Testis (tissue), 3 donors: ENCODE results near the gene HEATR5A. TPM values are rescaled to one million over a fixed set of nuclear protein-coding genes. Genes with fewer than 3 reads are reported as not detected.
"Not testable (repeated sequence)": the region's sequence is repeated elsewhere in the genome, so short reads cannot be mapped to it uniquely, and the experiment has no call there.

Source experiments
- DNase-seq: peaks from one replicate; pipeline ENCODE4 v3.0.0-alpha.2; 2019
- H3K27ac ChIP-seq, 2 donors: fragments of 200-600 bp; sonication (generic); one replicate each; pipeline ENCODE4 v1.5.1; 2019
- H3K27me3 ChIP-seq: fragments of 200-600 bp; sonication (generic); one replicate; pipeline ENCODE4 v1.5.1; 2019
- H3K36me3 ChIP-seq: fragments of 200-600 bp; sonication (generic); one replicate; pipeline ENCODE4 v1.5.1; 2017; ENCODE audit warnings: low read depth; ENCODE audit errors: missing control alignments
- H3K4me1 ChIP-seq: fragments of 200-600 bp; sonication (generic); one replicate; pipeline ENCODE4 v1.5.1; 2019
- H3K4me3 ChIP-seq, 2 donors: fragments of 200-600 bp; sonication (generic); one replicate each; pipeline ENCODE4 v1.5.1; 2017 to 2019
- H3K9me3 ChIP-seq: fragments of 200-600 bp; sonication (generic); one replicate; pipeline ENCODE4 v1.5.1; 2017
- POLR2A ChIP-seq: fragments of 450-650 bp; IDR thresholded peaks from one replicate; pipeline ENCODE4 v1.6.1; 2017; ENCODE audit warnings: antibody characterized with exemption, mild to moderate bottlenecking, moderate library complexity
- WGBS, 2 donors: methylation state at CpG; one replicate each; pipeline ENCODE4 v1.1.5; 2018; 5-methylcytosine and 5-hydroxymethylcytosine counted together
- intact Hi-C: fragments of 100-400 bp; cut with DNase I; formaldehyde crosslinking; loops from one replicate; pipeline ENCODE4 v1.15.1; 2023; ENCODE audit warnings: low total_unique reads
- polyA plus RNA-seq: library from polyadenylated mRNA; stranded (reverse); fragments of 350-450 nt; fragmentation: Illumina TruSeq; extraction: RNeasy Lipid Tissue Mini Kit (QIAGEN cat#74804); gene quantifications from one replicate; pipeline ENCODE4 v1.2.3, GENCODE V29; 2014; ENCODE audit warnings: low read depth, low replicate concordance; ENCODE audit not compliant: insufficient read depth
- total RNA-seq, 2 donors: library from RNA; depleted of rRNA; stranded (reverse); fragments of >200 nt; gene quantifications; one replicate each; pipeline ENCODE4 v1.2.3, GENCODE V29; 2016
- TF ChIP-seq, protein P1 (sequence below), 3 experiments: fragments of 450-650 bp in 2 of 3; fragments of 200-600 bp in 1 of 3; sonication (generic) in 1 of 3; IDR thresholded peaks; one replicate each; pipeline ENCODE4 v1.5.1; 2016 to 2019; ENCODE audit warnings: antibody characterized with exemption in 3 of 3, mild to moderate bottlenecking in 2 of 3, moderate library complexity in 1 of 3

Gene HEATR5A
- total and polyA plus RNA-seq, 3 donors from 2014 or later = 19.6 to 39.8 (median 33.0) TPM

GRCh38 chr14:31283153-31283552 lies 137.2 kb downstream of the HEATR5A start:
- Histone ChIP-seq H3K4me3 (no peak overlapping the region), H3K4me1 (no peaks in the 10 kb centered on the region), H3K36me3 (no peaks in the 10 kb centered on the region), H3K27me3 (no peaks in the 10 kb centered on the region), H3K27ac (no peak overlapping the region), H3K9me3 (no peaks in the 10 kb centered on the region)
- TF ChIP-seq POLR2A = no peak
- TF ChIP-seq, protein P1, sequence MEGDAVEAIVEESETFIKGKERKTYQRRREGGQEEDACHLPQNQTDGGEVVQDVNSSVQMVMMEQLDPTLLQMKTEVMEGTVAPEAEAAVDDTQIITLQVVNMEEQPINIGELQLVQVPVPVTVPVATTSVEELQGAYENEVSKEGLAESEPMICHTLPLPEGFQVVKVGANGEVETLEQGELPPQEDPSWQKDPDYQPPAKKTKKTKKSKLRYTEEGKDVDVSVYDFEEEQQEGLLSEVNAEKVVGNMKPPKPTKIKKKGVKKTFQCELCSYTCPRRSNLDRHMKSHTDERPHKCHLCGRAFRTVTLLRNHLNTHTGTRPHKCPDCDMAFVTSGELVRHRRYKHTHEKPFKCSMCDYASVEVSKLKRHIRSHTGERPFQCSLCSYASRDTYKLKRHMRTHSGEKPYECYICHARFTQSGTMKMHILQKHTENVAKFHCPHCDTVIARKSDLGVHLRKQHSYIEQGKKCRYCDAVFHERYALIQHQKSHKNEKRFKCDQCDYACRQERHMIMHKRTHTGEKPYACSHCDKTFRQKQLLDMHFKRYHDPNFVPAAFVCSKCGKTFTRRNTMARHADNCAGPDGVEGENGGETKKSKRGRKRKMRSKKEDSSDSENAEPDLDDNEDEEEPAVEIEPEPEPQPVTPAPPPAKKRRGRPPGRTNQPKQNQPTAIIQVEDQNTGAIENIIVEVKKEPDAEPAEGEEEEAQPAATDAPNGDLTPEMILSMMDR (IDR thresholded peaks at IDR 0.05) = no peak
- intact Hi-C loops = no loop called here
- DNase-seq = no peak
- 93 to 94% methylated on average over 1 of the region's 1 CpG for WGBS, 2 donors

GRCh38 chr14:31280871-31281220 lies 139.5 kb downstream of the HEATR5A start:
- DNase-seq = no peak
- intact Hi-C loops = no loop called here
- H3K4me3 ChIP-seq = no peak overlapping the region
- WGBS, 2 donors = 90 to 100% methylated on average over 3 of the region's 3 CpGs
- no peaks in the 10 kb centered on the region for H3K4me1 ChIP-seq
- no peaks in the 10 kb centered on the region for H3K9me3 ChIP-seq
- TF ChIP-seq, protein P1 (IDR thresholded peaks at IDR 0.05) = no peak
- no peak for TF ChIP-seq POLR2A
- H3K27ac ChIP-seq = no peak overlapping the region
- no peaks in the 10 kb centered on the region for H3K36me3 ChIP-seq
- no peaks in the 10 kb centered on the region for H3K27me3 ChIP-seq

DNA sequence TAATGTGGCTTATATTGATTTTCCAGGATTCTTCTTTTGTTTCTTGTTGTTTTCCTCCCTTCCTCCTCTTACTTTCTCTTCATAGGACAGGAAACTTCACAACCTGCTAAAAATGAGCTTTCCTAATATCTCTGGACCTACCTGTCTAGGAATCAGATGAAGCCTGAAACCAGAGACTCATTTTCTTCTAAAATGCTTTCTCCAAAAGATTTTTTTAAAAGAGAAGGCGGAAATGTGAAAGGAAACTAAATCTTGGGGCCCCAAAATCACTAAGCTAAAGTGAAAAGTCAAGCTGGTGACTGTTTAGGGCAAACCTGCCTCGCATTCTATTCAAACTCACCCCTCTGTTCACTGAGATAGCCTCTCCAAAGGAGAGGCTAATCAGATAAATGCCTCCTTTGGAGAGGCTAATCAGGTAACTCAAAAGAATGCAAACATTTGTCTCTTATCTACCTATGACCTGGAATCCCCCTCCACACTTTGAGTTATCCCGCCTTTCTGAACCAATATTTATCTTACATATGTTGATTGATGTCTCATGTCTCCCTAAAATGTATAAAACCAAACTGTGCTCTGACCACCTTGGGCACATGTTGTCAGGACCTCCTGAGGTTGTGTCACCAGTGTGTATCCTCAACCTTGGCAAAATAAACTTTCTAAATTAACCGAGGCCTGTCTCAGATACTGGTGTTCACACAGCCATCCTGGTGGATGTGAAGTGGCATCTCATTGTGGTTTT lies 140.0 kb downstream of the HEATR5A start:
- H3K27me3 ChIP-seq = no peaks in the 10 kb centered on the region
- no peaks in the 10 kb centered on the region for H3K9me3 ChIP-seq
- H3K27ac ChIP-seq = no peak overlapping the region
- intact Hi-C loops = no loop called here
- H3K4me3 ChIP-seq = no peak overlapping the region
- 89 to 93% methylated on average over 4 of the region's 4 CpGs for WGBS, 2 donors
- TF ChIP-seq POLR2A = no peak
- TF ChIP-seq, protein P1 (IDR thresholded peaks at IDR 0.05) = no peak
- no peaks in the 10 kb centered on the region for H3K4me1 ChIP-seq
- H3K36me3 ChIP-seq = no peaks in the 10 kb centered on the region
- DNase-seq = no peak

DNA sequence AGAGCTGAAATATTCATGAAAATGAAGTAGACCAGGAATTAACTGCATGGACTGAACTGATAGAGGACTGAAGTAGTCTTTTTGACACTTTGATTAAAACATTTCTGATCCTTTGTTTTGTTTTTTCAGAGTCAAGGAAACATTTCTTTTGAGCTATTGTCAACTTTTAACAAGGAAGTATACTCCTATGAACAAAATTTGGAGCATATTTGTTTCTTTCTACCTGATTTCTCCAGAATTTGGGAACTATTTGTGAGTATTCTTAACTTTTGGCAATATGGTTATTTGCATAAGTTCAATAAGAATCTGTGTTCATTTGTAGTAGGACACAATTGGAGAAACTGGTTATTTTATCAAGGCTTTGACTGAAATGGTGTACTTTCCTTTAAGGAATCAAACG lies 141.5 kb downstream of the HEATR5A start:
- Histone ChIP-seq H3K27me3 (no peaks in the 10 kb centered on the region), H3K4me3 (no peak overlapping the region), H3K36me3 (no peaks in the 10 kb centered on the region), H3K4me1 (no peaks in the 10 kb centered on the region), H3K9me3 (no peaks in the 10 kb centered on the region), H3K27ac (no peak overlapping the region)
- intact Hi-C loops = no loop called here
- no peak for DNase-seq
- 83 to 85% methylated on average over 1 of the region's 1 CpG for whole genome bisulfite sequencing, 2 donors
- TF ChIP-seq POLR2A = no peak
- TF ChIP-seq, protein P1 (IDR thresholded peaks at IDR 0.05) = no peak

DNA sequence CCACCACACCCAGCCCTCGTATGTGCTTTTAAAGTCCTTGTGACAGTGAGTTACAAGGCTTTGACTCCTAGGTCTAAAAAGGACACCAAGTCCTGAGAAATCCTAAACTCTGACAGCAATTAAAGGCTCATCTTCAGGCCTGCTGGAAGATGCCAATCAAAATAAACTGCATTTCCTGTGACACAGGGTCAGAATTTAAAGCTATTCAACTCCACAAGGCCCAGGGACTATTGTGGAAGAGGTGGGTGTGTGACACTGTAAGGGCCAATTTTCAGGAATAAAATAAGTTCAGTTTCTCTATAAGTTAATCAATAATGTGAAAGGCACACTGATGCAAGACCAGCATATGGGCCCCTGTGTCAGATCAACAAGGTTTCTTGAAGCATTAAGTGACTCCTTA lies 143.3 kb downstream of the HEATR5A start:
- no peaks in the 10 kb centered on the region for H3K9me3 ChIP-seq
- 92% methylated on average over 1 of the region's 1 CpG for WGBS, 2 donors
- no peaks in the 10 kb centered on the region for H3K4me1 ChIP-seq
- no peak for DNase-seq
- intact Hi-C loops = no loop called here
- TF ChIP-seq, protein P1 (IDR thresholded peaks at IDR 0.05) = no peak
- no peak for TF ChIP-seq POLR2A
- no peaks in the 10 kb centered on the region for H3K36me3 ChIP-seq
- H3K27me3 ChIP-seq = no peaks in the 10 kb centered on the region
- H3K27ac ChIP-seq = no peak overlapping the region
- no peak overlapping the region for H3K4me3 ChIP-seq

DNA sequence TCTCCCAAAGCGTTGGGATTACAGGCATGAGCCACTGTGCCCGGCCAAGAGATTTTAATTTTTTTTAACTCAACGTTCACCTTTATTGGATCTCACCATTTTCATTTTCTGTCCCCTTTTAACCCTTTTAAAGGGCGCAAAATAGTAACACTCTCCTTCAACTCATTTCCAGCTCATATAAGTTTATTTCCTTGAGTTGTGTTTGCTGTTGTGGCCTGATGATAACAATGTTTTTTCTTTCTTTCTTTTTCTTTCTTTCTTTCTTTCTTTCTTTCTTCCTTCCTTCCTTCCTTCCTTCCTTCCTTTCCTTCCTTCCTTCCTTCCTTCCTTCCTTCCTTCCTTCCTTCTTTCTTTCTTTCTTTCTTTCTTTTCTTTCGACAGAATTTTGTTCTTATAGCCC lies 143.9 kb downstream of the HEATR5A start:
- 74 to 79% methylated on average over 5 of the region's 5 CpGs for WGBS, 2 donors
- DNase-seq, H3K27me3 ChIP-seq, H3K27ac ChIP-seq, H3K9me3 ChIP-seq, H3K36me3 ChIP-seq, H3K4me3 ChIP-seq, H3K4me1 ChIP-seq, intact Hi-C loops: not testable (repeated sequence)
